A673 (cell line): Measurements from ENCODE around the gene EIF3A. TPM values are rescaled to one million over a fixed set of nuclear protein-coding genes. Genes with fewer than 3 reads are reported as not detected.

Experiments used
- Bru-seq: library from RNA; stranded (reverse); fragments of 400-500 nt; gene quantifications from one replicate; lab custom pipeline; 2021; lab: Mats Ljungman, UMichigan
- BruChase-seq, 2 experiments: library from RNA; stranded (reverse); fragments of 400-500 nt; gene quantifications; one replicate each; lab custom pipeline; 2021; lab: Mats Ljungman, UMichigan
- BruUV-seq: library from RNA; stranded (reverse); fragments of 400-500 nt; replicated peaks from 2 replicates; lab custom pipeline; 2021; lab: Mats Ljungman, UMichigan
- CTCF ChIA-PET: fragments of 300-600 bp; sonication (Branson Sonifier 250); formaldehyde crosslinking; loops from one replicate; lab custom pipeline; 2022; ENCODE audit warnings: antibody characterized with exemption; lab: Charles Lee
- POLR2A ChIA-PET: fragments of 300-600 bp; sonication (Branson Sonifier 250); formaldehyde crosslinking; loops from one replicate; lab custom pipeline; 2022; ENCODE audit warnings: antibody characterized with exemption; ENCODE audit not compliant: low non-redundant PET; lab: Charles Lee
- DNase-seq: peaks from one replicate; pipeline ENCODE4 v3.0.0-alpha.2; 2015; ENCODE audit warnings: low spot score
- H3K27ac ChIP-seq: fragments of 200-600 bp; sonication (generic); 2 replicates; pipeline ENCODE4 v1.5.1; 2016; ENCODE audit warnings: mixed run types, low read depth, mild to moderate bottlenecking, mixed read lengths, antibody characterized with exemption, low read length; ENCODE audit not compliant: poor library complexity, severe bottlenecking
- H3K27me3 ChIP-seq: fragments of 200-600 bp; sonication (generic); replicated peaks from 2 replicates; pipeline ENCODE4 v1.6.1; 2017; ENCODE audit warnings: mixed run types, low read depth, mild to moderate bottlenecking, mixed read lengths, antibody characterized with exemption, low read length; ENCODE audit not compliant: insufficient read depth, poor library complexity
- H3K36me3 ChIP-seq: fragments of 200-600 bp; sonication (generic); 2 replicates; pipeline ENCODE4 v1.6.1; 2016; ENCODE audit warnings: mixed run types, mild to moderate bottlenecking, mixed read lengths, antibody characterized with exemption, low read length; ENCODE audit not compliant: insufficient read depth, poor library complexity, severe bottlenecking
- H3K4me1 ChIP-seq: fragments of 200-600 bp; sonication (generic); 2 replicates; pipeline ENCODE4 v1.6.1; 2017; ENCODE audit warnings: mixed run types, mild to moderate bottlenecking, mixed read lengths, antibody characterized with exemption, low read length; ENCODE audit not compliant: insufficient read depth, poor library complexity, severe bottlenecking
- H3K4me3 ChIP-seq: fragments of 200-600 bp; sonication (generic); 2 replicates; pipeline ENCODE4 v1.5.1; 2016; ENCODE audit warnings: low read depth, mixed run types, mild to moderate bottlenecking, mixed read lengths, low read length; ENCODE audit not compliant: poor library complexity, severe bottlenecking
- H3K9me3 ChIP-seq: fragments of 200-600 bp; sonication (generic); 2 replicates; pipeline ENCODE4 v1.6.1; 2016; ENCODE audit warnings: mixed run types, low read depth, mild to moderate bottlenecking, mixed read lengths, antibody characterized with exemption, low read length; ENCODE audit not compliant: poor library complexity, severe bottlenecking
- EZH2 ChIP-seq: fragments of 200-600 bp; sonication (generic); IDR thresholded peaks from 2 replicates; pipeline ENCODE4 v1.6.1; 2017; ENCODE audit warnings: borderline replicate concordance, low read depth, mild to moderate bottlenecking, mixed read lengths, antibody characterized with exemption, low read length; ENCODE audit not compliant: poor library complexity, severe bottlenecking
- intact Hi-C: fragments of 100-400 bp; cut with micrococcal nuclease; formaldehyde crosslinking; loops from one replicate; pipeline ENCODE4 v1.10.0; 2022; ENCODE audit not compliant: unreplicated experiment
- long read RNA-seq: library from polyadenylated mRNA; stranded (forward); transcript quantifications from one replicate; pipeline ENCODE4 v2.0.0, GENCODE V29; 2022
- total RNA-seq: library from RNA; stranded (reverse); gene quantifications from 2 replicates; pipeline ENCODE4 v1.2.3, GENCODE V29; 2021
- TF ChIP-seq, protein P1 (sequence below): fragments of 300-800, 200-600 bp; sonication (generic); conservative IDR thresholded peaks from 2 replicates; pipeline ENCODE4 v1.5.1; 2017; ENCODE audit warnings: low read depth, mild to moderate bottlenecking, antibody characterized with exemption, low read length, moderate library complexity, mixed read lengths

EIF3A gene, protein sequence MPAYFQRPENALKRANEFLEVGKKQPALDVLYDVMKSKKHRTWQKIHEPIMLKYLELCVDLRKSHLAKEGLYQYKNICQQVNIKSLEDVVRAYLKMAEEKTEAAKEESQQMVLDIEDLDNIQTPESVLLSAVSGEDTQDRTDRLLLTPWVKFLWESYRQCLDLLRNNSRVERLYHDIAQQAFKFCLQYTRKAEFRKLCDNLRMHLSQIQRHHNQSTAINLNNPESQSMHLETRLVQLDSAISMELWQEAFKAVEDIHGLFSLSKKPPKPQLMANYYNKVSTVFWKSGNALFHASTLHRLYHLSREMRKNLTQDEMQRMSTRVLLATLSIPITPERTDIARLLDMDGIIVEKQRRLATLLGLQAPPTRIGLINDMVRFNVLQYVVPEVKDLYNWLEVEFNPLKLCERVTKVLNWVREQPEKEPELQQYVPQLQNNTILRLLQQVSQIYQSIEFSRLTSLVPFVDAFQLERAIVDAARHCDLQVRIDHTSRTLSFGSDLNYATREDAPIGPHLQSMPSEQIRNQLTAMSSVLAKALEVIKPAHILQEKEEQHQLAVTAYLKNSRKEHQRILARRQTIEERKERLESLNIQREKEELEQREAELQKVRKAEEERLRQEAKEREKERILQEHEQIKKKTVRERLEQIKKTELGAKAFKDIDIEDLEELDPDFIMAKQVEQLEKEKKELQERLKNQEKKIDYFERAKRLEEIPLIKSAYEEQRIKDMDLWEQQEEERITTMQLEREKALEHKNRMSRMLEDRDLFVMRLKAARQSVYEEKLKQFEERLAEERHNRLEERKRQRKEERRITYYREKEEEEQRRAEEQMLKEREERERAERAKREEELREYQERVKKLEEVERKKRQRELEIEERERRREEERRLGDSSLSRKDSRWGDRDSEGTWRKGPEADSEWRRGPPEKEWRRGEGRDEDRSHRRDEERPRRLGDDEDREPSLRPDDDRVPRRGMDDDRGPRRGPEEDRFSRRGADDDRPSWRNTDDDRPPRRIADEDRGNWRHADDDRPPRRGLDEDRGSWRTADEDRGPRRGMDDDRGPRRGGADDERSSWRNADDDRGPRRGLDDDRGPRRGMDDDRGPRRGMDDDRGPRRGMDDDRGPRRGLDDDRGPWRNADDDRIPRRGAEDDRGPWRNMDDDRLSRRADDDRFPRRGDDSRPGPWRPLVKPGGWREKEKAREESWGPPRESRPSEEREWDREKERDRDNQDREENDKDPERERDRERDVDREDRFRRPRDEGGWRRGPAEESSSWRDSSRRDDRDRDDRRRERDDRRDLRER (N-terminal part only)
- 169 and 181 TPM in 2 replicates for total RNA-seq
- percentile 98 among the genes with signal in this experiment for Bru-seq, nascent RNA
- BruChase-seq, experiment 1, labeled RNA remaining after a 2-hour chase = percentile 98 among the genes with signal in this experiment
- percentile 99 among the genes with signal in this experiment for BruChase-seq, experiment 2, labeled RNA remaining after a 6-hour chase
- long read RNA-seq, full-length matches to known transcripts = 198 of 299 reads
- long read RNA-seq, partial matches to known transcripts = 80 of 299 reads
- long read RNA-seq, other reads (novel, unspliced or antisense) = 21 of 299 reads

DNA sequence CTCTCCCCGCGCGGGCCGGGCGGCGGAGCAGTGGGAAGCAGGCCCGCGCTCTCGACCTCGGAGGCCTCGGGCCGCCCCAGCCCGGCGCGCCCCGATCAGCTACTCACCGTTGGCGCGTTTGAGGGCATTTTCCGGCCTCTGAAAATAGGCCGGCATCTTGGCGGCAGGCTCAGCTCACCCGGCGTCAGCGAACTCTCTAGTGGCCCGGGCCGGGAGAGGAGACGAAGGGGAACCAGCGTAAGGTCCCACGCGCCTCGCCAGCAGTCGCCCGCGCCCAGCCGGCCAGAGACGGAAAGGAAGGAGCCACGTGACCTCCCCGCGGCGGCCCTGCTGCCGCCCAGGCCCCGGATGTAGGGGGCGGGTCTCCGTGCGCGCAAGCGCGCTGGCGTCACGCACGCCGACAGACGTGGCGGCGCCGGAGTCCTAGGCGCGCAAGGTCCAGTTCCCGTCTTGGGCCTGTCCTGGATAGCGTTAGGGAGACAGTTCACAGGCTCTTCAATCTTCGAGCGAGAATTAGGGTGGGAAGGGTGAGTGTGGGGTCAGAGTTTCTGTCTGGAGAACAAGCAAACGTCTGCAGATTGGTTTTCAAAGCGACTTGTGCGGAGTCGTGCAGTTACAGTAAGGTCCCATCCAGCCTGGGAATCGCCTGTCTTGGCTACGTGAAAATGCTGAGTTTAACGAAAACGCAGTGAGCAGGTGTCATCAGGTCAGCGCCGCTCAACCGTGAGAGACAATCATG is at the start of gene EIF3A:
EIF3A (minus strand) TSS at position 297 of the 739 bp plus-strand sequence; CDS start at position 156, 141 bp downstream.
- peaks cover 11% of the 10 kb centered on the region for H3K36me3 ChIP-seq
- CTCF ChIA-PET = no interaction called here
- no peaks in the 10 kb centered on the region for H3K9me3 ChIP-seq
- intact Hi-C loops = loop anchor here (1.0 kb wide), 1 partner anchor 24 kb away; the partner anchor contains the start of gene DENND10
- POLR2A ChIA-PET = no interaction called here
- no peaks in the 10 kb centered on the region for H3K27me3 ChIP-seq
- no TSS peak for BruUV-seq
- H3K4me1 ChIP-seq = peaks cover 13% of the 10 kb centered on the region
- no peak for TF ChIP-seq EZH2
- TF ChIP-seq, protein P1, sequence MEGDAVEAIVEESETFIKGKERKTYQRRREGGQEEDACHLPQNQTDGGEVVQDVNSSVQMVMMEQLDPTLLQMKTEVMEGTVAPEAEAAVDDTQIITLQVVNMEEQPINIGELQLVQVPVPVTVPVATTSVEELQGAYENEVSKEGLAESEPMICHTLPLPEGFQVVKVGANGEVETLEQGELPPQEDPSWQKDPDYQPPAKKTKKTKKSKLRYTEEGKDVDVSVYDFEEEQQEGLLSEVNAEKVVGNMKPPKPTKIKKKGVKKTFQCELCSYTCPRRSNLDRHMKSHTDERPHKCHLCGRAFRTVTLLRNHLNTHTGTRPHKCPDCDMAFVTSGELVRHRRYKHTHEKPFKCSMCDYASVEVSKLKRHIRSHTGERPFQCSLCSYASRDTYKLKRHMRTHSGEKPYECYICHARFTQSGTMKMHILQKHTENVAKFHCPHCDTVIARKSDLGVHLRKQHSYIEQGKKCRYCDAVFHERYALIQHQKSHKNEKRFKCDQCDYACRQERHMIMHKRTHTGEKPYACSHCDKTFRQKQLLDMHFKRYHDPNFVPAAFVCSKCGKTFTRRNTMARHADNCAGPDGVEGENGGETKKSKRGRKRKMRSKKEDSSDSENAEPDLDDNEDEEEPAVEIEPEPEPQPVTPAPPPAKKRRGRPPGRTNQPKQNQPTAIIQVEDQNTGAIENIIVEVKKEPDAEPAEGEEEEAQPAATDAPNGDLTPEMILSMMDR = no peak
- H3K4me3 ChIP-seq = peak within 1 kb of the TSS; percentile 84
- peak within 1 kb of the TSS; percentile 97 for H3K27ac ChIP-seq
- peak; percentile 95 for DNase-seq

DNA sequence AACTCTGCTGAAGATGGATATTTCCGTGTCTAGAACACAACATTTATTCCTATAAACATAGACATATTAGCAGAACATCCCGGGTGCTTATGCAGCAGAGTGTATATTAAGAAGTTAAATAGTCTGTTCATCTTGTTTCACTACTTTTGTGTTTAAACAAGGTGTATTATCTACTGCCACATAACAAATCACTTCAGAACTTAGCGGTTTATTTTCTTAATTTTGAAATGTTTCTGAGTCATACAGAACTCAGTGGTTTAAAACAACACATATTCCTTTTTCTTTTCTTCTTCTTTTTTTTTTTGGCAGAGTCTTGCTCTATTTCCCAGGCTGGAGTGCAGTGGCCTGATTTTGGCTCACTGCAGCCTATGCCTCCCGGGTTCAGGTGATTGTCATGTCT is 49.1 kb upstream of the EIF3A start:
- no peak overlapping the region for H3K27ac ChIP-seq
- H3K27me3 ChIP-seq = no peaks in the 10 kb centered on the region
- no peak for TF ChIP-seq EZH2
- TF ChIP-seq, protein P1 = no peak
- no peak for DNase-seq
- peaks cover 7% of the 10 kb centered on the region for H3K4me1 ChIP-seq
- ChIA-PET POLR2A (no interaction called here), CTCF (no interaction called here)
- H3K4me3 ChIP-seq = no peak overlapping the region
- no TSS peak for BruUV-seq
- H3K36me3 ChIP-seq = peaks cover 33% of the 10 kb centered on the region
- H3K9me3 ChIP-seq = no peaks in the 10 kb centered on the region
- intact Hi-C loops = no loop called here
